GM18498 (cell line): ENCODE data around the gene TMEM255B.
"Not testable (repeated sequence)": the region's sequence is repeated elsewhere in the genome, so short reads cannot be mapped to it uniquely, and the experiment has no call there.

Source experiments
- ATAC-seq: cut with Tn5 transposase; IDR thresholded peaks from one replicate; pipeline ENCODE4 v1.9.1; 2021; ENCODE audit warnings: mild to moderate bottlenecking, moderate library complexity; ENCODE audit not compliant: unreplicated experiment

The TMEM255B gene

DNA sequence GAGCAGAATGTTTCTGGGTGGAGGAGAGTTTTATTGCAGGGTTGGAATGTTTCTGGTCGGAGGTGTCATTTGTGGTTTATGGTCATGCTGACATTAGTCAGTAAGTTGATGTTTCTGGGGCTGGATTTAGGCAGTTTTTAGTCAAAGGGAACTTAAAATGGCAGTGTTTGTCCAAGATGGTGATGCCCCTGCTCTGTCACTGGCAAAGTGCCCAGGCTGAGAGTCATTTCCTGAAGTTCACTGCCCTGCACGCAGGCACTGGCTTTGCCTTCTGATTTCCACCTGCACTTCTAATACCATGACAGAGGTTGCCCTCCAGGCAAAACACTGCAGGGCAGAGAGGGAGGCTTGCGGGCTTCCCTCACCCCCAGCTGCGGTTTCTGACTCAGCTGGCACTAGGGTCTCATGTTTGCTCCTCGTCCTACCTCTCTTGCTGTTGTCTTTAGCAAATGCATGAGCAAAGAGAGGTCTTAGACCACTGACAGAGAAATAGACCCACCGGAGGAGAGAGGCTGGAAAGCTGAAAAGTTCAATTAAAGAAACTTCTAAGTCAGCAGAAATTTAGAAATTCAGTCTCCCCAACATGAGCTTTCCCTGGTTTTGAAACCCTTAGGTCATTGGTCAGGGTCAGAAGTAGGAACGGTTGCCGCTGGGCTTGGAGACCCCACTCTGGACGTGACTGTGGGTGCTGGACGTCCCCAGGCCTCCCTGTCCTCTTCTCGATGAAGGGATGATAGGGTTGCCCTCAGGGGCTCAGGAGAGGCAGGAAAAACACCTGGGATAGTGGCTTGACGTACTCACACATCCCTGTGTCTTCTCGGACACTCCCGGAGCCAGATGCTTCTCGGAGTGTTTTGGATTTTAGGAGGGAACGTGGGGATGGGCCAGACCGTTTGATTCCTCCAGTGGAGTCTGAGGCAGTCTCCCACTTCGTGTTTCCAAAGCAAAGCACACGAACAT is 26.3 kb downstream of the TMEM255B start:
- ATAC-seq, result no peak

DNA sequence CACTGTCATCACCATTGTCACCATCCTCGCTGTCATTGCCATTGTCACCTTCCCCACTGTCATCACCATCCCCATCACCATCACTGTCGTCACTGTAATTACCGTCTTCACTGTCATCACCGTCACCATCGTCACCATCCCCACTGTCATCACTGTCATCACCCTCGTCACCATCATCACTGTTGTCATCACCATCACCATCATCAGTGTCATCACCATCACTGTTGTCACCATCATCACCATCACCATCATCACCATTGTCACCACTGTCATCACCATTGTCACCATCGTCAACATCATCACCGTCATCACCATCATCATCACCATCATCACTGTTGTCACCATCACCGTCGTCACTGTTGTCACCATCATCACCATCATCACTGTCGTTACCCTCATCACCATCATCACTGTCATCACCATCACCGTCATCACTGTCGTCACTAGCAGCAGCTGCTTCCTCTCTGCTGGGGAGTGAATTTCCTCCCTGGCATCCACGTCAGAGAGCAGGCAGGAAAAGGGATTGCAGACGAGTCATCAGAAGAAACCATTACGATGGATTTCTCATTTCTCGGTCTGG is 27.3 kb downstream of the TMEM255B start:
- ATAC-seq, result no peak

DNA sequence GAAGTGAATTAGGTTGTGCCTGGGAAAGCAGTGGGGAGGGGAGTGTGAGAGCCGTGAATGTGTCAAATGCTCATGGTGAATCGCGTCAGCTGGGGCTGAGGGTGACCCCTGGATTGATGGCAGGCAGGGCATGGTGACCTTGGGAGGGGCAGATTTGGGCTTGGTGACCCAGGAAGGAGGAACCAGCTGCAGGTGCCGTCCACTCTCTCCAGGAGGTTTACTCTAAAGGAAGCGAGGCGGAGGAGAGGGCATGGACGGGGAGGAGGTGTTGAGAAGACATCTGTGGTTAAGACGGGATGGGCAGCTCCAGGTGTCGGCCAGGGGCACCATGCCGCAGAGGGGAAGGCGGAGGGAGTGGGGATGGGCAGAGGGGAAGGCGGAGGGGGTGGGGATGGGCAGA is 28.7 kb downstream of the TMEM255B start:
- ATAC-seq, result no peak

DNA sequence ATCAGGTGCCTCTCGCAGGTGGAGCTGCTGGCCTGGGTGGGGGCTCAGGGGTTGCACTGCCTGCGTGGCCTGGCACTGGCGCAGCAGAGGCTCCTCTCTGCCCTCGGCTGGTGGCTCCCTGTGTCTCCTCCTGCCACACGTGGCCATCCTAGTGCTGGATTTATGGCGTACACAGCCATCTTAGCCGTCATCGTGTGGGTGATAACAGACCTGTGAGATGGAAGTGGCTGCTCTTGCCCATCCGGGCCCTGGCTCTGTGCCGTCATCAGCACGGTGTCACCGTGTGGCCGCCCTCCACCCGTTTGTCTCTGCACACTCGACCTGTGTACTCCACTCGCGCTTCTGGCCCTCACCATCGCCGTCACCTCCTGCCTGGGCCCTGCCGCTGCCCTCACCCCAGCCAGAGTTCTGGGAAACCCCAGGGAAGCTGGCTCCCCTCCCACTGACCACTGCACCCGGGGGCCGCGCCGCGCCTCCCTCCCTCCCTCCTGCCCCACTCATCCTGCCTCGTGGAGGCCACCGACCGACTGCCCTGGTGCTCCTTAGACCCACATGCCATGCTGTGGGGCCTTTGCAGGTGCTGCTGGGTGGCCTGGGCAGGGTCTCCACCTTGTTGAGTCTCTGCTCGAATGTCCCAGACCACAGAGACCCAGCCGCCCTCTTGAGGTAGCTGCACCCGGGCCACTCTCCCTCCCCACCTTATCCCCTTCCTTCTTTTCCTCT is 29.5 kb downstream of the TMEM255B start:
- ATAC-seq, result no peak

DNA sequence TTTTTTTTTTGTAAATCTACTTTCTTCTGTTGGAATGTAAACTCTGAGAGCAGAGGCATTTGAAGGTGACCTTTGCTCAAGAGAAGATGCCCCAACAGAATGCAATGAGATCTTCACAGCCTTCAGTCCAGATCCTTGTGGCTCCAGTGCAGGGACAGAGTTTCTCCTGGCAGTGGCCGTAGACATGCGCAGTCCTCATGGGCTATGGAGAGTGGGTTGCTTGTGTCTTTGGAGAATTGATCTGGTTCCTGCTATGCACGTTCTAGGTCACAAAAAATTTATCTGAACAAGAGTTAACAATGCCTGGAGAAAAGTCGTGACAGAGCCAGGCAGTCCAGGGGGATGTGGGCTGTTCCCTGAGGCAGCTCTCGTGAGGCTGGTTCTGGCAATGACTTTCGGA is 30.1 kb downstream of the TMEM255B start:
- ATAC-seq, result no peak

DNA sequence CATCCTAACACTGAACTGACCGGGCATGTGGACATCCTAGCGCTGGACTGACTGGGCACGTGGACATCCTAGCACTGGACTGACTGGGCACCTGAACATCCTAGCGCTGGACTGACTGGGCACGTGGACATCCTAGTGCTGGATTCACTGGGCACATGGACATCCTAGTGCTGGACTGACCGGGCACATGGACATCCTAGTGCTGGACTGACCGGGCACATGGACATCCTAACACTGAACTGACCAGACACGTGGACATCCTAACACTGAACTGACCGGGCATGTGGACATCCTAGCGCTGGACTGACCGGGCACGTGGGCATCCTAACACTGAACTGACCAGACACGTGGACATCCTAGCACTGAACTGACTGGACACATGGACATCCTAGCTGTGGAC is 30.9 kb downstream of the TMEM255B start:
- ATAC-seq, result not testable (repeated sequence)

DNA sequence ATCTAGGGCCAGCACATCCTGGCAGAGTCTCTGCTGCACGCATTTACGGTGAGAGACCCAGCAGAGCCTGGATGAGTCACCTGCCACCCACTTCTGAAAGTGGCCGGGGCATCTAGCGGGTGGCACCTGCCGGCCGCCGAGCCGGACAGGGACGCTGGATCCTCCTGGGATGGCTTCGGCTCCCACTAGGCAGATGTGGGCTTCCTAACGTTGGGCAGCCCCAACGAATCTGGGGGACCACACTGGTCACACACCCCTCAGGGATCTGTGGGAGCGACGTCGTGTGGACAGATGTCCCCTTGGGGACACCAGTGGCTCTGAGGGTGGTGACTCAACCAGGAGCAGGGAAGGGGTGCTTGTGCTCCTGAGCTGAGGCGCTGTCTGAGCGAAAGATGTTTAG is 32.2 kb downstream of the TMEM255B start:
- no peak for ATAC-seq

DNA sequence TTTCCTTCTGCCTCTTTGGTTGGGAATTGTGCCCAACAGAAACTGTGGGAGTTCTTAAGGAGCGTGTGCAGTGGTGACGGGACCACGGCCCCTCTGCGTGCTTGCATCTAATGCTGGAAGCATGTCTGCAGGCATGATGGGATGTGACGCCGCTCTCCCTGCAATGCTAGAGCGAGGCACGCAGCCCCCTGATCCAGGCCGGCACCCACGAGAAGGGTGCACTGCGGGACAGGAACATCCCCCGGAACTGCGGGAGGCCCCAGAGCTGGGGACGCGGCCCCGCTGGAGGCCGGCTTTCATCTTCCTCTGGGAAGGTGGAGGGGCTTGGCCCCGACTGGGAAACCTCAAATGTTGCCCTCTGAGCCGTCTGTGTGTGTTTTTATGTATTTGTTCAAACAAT is 32.7 kb downstream of the TMEM255B start:
- no peak for ATAC-seq

DNA sequence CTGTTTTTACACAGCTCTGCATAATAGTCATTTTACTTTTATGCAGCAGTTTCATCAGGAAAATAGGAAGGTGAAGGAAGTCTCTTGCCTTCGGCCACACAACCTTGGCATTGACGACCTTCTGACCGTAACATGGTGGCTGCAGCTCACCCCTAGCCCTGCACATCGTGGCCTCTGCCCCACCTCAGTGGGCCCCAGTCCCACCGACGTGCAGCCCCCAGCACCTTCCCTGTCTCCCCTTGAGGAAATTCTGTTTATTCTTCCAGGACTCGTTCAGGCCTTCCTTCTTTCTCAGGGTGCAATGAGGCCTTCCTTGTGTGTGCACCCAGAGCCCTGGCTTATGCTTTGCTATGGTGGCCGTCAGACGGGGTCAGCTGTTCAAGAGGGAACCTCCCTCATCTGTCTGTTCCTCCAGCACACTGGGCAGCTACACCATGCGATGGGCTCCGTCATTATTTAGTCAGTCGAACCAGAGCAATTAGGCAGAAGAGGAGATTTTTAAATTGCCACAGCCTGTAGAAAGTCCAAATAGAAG is 33.3 kb downstream of the TMEM255B start:
- ATAC-seq, result no peak

DNA sequence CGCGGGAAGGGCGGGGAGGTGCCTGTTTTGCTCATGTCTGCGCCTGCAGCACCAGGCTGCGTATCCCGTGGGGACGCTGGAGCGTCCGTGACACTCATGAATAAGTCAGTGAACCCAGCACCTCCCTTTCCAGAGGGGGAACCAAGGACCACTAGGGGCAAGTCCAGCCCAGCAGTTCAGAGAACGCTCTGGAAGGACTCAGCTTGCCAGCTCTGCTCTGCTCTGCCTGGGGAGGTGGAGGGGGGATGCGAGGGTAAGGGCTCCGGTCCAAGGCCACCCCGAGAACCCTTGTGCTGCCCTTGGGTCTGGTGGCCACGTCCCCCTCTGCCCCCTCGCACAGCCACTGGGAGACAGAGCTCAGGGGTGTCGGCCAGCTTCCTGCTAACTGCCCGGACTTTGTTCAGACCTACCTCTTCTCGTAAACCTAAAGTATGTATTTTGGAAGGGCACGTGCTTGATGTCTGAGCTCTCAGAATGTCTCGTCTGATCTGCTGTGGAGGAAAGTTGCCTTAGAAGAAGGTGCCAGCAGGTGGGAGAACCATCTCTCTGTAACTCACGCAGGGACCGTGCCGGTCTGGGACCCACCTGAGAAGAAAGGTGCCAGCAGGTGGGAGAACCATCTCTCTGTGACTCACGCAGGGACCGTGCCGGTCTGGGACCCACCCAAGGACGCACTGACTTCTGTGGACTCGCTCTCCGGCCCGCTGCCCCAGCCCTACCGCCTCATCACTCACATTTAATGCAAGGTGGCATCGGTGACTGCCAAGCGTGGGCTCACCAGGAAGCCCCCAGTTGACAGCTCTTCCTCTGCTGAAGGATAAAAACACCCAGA is 34.1 kb downstream of the TMEM255B start:
- ATAC-seq, result no peak

DNA sequence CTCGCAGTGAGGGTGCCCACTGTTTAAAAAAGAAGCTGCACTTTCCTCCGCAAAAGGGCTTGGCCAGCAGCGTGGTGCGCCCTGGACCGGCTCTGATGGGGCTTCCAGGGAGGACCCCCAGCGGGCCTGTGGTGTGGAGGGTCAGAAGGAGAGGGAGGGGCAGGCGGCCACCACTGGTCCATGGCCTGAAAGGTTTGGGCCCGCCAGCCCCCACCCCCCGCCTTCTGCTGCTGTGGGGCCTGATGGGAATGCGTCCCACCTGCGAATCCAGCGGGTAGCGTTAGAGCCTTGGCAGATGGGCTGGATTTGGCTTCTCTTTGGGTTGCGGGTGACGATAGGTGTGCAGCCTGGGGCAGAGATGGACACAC is 34.7 kb downstream of the TMEM255B start:
- no peak for ATAC-seq

DNA sequence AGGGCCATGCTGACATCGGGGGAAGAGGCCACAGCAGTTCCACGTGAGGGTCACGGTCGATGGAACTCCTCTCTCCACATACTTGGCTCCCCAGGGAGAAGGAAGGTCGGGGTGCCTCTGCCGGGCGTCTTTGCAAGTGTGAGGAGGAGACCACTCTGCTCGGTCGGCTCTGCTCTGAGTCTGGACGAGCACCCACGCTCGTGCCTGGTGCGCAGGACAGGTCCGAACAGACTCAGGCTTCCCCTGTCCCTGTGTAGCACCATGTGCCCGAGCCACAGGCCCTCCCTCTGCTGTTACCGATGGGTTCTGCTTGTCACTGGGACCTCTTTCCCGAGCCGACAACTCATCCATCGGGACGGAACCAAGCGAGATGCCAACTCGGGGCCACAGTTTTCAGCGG is 35.1 kb downstream of the TMEM255B start:
- no peak for ATAC-seq

DNA sequence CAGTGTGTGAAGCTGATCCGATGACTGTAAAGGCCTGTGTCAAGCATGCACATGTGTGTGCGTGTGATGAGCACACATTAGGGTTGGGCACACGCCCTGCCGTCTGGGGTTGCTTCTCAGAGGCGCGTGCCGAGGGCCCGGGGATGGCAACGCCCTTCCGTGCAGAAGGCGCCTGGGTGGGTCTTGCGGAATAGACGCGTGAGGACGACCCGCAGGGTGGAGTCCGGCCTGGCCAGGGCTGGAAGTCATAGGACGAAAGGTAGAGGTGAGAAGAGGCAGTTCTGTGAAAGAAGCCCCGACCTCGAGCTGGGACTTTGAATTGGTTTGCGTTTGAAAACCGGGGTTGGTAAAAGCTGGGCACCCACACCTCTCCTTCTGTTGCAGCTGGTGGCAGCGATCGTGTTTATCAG is 35.7 kb downstream of the TMEM255B start:
- ATAC-seq, result no peak

DNA sequence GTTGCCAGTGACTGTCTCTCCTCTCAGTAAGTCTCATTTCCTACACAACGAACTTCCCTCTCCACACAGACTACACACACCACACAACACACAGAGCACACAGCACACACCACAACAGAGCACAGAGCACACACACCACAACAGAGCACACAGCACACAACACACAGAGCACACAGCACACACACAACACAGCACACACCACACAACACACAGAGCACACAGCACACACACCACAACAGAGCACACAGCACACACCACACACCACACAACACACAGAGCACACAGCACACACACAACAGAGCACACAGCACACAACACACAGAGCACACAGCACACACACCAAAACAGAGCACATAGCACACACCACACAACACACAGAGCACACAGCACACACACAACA is 36.3 kb downstream of the TMEM255B start:
- not testable (repeated sequence) for ATAC-seq

DNA sequence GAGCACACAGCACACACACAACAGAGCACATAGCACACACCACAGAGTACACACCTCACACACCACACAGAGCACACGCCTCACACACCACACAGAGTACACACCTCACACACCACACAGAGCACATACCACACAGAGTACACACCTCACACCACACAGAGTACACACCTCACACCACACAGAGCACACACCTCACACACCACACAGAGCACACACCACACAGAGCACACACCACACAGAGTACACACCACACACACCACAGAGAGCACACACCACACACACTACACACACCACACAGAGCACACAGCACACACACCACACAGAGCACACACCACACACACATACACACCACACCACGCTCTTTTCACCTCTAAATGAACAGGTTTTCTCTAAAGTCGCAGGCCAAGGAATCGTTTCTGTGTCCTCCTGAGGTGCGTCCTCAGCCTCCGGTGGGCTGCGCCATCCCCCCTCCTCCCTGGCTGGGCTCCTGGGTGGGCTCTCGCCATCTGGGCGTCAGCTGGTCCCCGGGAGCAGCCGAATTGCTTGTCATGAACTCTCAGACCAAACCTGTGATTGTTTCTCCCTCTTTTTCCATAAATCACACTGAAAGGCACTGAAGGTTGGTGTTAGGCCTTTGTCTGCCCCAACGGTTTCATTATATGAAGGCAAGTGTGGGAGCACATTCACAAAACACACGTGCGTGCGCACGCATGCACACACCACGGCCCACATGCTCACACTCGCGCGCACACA is 37.4 kb downstream of the TMEM255B start:
- no peak for ATAC-seq

DNA sequence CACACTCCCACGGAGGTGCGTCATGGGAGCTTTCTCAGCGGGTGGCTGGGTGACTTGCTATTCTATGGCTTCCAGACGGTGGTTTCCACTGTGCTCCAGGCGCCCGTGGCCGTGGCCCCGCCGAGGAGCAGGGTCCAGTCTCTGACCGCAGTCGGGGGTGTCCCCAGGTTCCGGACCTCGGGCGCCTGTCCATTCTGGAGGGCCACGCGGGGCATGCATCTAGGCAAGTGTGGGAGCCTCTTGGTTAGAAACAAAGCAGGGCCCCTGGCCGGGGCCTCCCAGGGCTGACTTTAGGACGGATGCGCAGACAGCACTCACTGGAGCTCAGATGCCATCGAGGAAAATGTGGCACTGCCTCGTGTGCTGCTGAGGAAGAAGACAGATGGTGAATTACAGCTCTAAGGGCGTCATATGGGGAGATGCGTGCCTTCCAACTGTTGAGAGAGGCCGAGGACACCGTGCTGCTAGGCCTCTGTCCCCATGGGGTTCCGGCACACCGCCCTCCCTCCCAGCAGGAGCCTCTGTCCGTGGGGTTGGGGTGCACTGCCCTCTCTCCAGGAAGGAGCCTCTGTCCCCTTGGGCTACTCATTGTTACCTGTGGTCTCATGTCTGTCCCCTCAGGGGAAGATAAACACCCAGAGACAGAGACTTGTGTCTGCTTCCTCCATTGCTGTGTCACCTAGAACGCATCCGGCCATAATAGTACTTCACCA is 38.1 kb downstream of the TMEM255B start:
- no peak for ATAC-seq

DNA sequence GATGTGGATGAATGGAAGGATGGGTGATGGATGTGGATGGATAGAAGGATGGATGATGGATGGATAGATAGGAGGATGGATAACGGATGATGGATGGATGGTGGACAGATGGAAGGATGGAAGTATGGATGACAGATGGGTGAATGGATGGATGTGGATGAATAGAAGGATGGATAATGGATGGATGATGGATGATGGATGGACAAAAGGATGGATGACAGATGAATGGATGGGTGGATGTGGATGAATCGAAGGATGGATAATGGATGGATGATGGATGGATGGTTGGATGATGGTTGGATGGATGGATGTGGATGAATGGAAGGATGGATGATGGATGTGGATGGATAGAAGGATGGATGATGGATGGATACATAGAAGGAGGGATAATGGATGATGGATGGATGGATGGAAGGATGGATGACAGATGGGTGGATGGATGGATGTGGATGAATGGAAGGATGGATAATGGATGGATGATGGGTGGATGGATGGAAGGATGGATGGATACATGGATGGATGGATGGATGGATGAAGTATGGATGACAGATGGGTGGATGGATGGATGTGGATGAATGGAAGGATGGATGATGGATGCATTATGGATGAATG is 39.3 kb downstream of the TMEM255B start:
- ATAC-seq, result no peak

DNA sequence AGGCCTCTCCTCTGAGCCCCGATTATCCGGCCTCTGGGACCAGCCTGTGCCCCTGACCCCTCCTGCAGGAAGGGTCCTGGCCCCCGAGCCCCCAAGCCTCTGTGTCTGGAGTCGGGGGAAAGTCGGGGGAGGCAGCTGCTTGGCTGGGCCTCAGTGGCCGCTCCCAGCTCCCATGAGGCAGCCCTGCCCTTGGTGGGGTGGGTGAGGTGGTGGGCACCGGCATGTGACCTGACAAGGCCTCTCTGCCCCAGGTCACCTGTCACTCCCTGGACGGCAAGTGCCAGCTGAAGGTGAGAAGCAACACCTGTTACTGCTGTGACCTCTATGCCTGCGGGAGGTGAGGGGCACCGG is 41.5 kb downstream of the TMEM255B start:
- no peak for ATAC-seq
